ENCODE results near the gene MARK1. TPM values are rescaled to one million over a fixed set of nuclear protein-coding genes. Genes with fewer than 3 reads are reported as not detected.

Gene MARK1
- total RNA-seq, result 7.6 TPM

DNA sequence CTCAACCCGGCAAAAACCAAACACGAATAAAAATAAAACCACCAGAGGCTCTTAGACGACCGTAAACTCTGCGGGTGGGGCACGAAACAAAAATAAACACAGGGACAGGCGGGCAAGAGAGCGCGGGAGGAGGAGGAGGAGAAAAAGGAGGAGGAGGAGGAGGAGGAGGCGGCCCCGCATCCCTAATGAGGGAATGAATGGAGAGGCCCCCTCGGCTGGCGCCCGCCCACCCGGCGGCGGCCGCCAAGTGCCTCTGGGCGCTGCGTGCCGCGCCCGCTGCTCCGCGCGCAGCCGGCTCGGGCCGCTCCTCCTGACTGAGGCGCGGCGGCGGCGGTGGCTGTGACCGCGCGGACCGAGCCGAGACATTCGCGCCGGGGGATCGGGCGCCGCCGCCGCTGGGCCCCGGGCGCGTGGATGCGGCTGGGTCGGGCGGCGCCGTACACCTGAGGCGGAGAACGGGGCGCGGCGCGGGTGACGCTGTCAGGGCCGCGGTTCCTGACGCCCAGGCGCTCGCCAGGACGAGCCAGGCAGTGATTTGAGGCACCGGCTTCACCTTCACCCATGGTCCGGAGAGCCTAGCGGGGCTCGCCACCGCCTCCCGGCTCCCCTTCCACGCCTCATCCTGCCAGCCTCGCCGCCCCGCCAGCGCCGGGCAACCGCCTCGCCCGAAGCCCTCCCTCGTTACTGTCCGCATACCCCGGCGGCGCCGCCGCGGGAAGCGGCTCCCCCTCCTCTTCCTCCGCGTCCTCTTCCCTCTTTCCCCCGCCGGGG lies at the start of gene MARK1:
MARK1 (plus strand) TSS at position 229 of the 771 bp plus-strand sequence. CDS start 687 bp downstream, outside the sequence.
- DNase-seq, result peak; percentile 73

DNA sequence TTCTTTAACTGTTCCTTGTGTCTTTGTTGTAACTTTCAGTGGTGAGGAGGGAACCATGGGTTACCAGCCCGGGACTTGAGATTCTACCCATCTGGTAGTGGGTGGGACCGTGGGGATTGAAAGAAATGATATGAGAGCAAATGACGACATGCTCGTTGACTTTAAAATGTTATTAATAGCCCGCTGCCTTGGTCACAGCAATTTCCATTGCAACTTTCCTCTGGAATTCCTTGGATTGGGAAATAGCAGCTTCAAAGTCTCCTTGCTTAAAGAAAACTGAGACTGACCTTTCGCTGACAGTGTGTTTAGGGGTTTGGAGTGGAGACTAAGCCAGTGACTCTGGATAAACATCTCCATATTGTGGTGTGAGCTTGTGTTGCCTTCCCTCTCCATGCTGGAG lies 44.2 kb upstream of the MARK1 start:
- DNase-seq, result peak; percentile 90

DNA sequence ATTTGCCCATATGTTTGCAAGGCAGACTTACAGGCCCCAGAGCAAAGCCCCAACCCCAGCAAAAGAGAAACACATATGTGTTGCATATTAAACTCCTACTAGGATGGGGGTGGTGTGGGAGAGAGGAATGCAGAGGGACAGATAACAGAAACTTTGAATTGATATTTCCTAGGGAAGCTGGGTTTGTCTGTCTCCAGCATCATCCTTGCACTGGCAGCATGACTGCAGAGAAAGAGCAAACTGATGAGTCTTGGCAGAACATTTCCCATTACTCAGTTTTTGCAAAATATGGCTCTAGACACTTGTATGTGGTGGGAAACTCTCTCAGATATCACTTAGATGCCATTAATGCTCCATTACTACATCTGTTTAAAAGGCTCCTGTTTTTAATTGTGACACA lies 43.8 kb upstream of the MARK1 start:
- peak; percentile 82 for DNase-seq

- no peak for DNase-seq
Observed at GRCh38 chr1:220485131-220485530, 42.8 kb upstream of the MARK1 start.

DNA sequence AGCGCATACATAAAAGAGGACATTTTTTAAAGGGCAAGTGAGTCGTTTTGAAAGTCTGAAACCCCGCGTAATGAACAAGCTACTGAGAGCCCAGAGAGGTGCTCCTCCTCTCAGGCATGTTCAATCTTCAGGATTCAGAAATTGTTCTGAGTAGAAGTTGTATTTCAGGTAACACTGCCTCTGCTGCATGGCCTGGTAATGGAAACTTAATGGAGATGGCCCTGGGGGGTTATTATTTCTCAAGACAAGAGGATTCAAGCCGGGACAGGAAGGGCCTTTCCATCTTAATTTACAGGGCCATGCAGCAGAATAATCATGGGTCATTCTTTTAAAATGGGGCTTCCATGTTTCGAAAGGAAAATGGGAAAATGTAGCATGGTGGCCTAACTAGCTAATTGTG lies 42.1 kb upstream of the MARK1 start:
- DNase-seq, result no peak

DNA sequence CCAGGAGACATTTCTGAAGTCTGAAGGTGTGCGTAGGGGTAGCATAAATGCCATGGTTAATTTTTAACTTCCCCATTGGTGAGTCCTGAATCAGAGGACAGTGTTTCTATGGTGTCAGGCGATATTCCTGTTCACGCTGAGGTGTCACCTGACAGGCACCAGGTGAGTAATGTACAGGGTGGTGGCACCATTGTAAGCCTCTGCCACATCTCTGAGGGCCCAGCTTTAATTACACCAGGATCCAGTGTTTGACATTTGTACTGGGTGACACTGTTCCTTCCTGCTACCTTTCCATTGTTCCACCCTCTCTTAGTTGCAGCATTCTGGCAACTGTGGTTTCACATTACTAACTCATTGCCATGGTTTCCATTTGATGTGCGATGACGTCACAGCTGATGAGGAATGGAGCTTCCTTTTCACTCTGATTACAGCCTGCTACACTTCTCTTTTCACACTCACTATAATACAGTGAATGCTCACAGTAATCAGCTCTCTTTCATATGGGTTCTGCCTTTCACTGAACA lies 40.6 kb upstream of the MARK1 start:
- DNase-seq, result peak; percentile 4

GRCh38 chr1:220491891-220492290 lies 36.0 kb upstream of the MARK1 start:
- DNase-seq, result no peak

DNA sequence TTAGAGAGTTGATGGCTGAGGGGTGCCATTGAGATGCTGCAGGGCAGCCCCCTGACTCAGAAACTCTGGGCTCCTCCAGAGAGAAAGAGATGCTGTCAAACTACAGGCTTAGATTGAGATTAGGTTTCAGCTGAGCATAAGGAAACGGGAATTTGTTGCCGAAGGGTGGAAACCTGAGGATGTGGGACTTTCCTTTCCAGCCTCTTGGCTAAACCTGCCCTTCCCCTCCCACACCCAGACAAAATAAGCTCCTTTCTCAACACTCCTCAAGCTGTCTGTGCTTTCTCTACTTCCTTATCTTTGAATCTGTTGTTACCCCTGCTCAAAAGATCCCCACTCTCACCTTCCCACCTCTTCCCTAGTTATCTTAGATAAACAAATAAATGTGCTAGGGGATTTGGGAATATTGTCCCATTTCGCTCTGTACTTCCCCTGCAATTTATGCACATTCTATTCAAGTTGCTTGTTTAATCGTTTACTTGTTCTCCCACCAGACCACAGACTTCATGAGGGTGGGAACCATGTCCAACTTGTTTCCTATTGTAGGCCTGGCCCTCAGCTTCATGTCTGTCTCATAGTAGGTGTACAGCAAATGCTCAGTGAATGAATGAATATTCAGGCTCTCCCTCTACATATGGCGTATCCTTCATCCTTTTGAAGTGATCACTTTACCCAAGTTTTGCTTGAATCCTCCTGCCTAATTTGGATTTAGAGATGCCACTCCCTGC lies 30.6 kb upstream of the MARK1 start:
- no peak for DNase-seq

- DNase-seq, result no peak
Observed at GRCh38 chr1:220498188-220498587, 29.7 kb upstream of the MARK1 start.

DNA sequence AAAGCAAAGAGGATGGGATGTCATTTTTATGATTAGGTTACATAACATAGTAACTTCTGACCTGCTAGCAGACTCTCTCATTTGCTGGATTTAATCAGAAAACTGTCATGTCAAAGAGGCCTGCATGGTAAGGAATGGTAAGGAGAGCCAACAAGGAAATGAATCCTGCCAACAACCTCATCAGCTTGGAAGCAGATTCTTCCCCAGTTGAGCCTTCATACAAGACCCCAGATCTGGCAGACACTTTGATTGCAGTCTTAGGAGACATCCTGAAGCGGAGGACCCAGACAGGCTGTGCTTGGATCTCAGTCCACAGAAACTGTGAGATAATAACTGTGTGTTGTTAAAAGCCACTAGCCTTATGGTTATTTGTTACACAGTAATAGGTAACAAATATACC lies 27.6 kb upstream of the MARK1 start:
- peak; percentile 30 for DNase-seq

- no peak for DNase-seq
Observed at GRCh38 chr1:220504329-220504728, 23.6 kb upstream of the MARK1 start.

DNA sequence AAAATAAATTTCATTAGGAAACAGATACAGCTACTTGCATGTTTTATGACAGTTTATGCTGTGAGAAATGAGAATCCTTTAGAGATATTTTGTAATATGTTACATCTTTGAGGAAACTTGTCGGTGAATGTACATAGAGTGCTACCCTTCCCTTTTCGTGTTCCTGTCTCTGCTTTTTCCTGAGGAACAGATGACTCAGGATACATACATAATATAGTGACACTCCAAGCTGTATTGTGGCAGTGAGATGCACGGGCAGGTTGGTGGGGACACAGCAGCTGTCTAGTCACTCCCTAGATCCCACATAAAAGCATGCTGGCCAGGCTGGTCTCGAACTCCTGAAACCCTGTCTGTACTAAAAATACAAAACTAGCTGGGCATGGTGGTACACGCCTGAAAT lies 20.9 kb upstream of the MARK1 start:
- DNase-seq, result no peak

GRCh38 chr1:220511179-220511578 lies 16.8 kb upstream of the MARK1 start:
- DNase-seq, result no peak

GRCh38 chr1:220511785-220512184 lies 16.2 kb upstream of the MARK1 start:
- no peak for DNase-seq

DNA sequence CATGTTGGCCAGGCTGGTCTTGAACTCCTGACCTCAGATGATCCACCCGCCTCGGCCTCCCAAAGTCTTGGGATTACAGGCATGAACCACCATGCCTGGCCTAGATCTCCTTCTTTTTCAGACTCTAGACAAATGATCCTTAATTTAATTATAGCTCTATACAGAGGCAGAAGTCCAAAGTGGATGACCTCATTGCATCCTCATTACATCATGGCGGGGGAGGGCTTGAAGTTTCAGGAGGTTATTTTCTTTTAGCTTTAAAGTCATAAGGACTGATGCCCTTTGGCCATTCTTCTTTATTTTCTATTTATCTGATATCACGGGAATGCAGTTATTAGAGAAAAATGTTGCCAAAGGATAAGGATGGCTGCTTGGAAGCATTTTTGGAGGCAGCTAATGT lies 14.1 kb upstream of the MARK1 start:
- DNase-seq, result no peak

- no peak for DNase-seq
Observed at GRCh38 chr1:220514256-220514655, 13.7 kb upstream of the MARK1 start.

DNA sequence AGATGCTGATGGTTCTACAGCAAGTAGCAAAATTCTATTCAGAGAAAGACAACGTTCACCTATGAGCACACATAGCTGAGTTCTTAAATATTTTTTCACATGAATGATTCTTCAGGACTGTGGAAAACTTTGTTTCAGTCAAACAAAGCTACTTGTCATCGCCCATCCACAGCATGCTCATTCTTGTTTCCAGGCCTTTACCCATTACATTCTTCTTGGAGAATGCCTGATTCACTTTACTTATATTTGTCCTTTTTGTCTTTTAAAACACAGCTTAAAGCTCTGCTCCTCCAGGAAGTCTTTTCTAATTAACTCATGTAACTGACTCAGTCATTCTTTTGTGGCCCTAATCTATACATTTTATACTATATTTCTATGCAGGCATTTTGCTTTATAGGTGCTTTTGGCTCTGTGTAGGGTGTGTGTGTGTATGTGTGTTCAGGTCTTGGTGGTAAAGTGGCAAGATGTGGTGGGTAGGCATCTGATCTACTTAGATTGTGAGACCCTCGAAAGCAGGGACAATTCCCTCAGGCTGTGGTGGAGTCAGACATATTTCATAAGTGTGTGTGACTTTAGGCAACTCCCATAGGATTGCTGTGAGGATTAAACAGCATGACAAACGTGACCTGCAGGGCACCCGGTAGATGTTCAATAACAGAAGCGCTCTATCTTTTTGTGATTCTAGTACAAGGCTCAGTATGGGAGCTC lies 11.8 kb upstream of the MARK1 start:
- no peak for DNase-seq

GRCh38 chr1:220516722-220517042 lies 11.3 kb upstream of the MARK1 start:
- no peak for DNase-seq

DNA sequence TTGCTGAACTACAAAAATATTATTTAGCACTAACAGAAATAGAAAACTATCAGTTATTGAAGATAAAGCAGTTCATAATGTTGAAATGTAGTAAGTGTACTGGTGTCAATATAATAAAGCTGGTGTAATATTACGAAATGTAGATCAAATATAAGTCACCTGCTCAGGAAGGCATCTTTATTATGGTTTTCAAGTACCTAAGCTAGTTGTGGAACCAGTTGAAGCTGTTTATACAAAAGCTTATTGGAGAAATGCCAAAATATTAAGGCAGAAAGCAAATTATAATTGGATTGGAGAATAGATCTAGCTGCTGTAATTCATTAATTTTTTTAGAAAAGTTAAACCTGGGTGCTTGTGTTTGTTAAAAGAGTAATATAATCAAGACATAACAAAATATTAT lies 6.2 kb upstream of the MARK1 start:
- DNase-seq, result no peak

DNA sequence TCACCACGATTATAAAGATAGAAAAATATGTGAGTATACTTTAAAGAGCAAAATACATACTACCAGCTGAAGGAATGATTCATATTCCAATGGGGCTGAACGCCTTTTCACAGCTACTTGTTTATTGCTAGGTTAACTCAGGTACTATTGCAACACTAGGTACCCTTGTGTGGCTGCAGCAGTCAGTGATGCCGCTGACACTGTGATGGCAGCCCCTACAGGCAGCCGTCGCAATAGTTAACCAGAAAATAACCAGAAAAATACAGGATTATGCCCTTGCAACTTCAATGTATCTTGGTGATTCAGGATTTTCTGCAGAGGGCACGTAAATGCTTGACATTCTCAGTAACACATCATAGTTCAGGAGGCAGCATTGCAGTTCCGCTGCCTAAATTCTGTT lies 1.6 kb upstream of the MARK1 start:
- no peak for DNase-seq

DNA sequence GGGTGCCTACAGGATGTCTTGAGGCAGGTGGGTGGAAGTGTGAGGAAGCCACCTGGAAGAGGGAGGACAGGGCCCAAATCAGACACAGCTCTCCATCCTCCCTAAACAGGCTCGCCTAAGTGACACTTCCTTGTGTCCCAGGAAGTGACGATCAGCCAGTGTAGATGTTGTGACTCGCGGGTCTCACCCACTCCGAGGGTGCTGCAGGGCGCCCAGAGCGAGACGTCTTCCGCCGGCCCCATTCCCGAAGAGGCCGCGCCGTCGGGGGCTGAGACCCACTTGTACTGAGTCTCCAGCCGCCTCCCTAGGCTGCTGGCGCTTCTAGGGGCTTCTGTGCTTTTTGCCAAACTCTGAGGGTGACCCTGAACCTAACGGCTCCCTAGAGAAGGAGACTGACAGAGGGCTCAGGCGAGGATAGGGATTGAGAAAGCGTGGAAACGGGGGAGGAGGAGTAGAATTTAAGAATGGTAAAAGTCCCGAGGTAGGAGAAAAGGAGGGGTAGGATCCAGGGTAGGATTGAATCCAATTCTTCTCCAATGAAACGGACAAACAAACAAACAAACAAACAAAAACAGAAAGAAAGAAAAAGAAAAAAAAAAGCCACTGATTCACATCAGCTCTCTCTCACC lies 543 bp upstream of the MARK1 start:
- peak; percentile 55 for DNase-seq

DNA sequence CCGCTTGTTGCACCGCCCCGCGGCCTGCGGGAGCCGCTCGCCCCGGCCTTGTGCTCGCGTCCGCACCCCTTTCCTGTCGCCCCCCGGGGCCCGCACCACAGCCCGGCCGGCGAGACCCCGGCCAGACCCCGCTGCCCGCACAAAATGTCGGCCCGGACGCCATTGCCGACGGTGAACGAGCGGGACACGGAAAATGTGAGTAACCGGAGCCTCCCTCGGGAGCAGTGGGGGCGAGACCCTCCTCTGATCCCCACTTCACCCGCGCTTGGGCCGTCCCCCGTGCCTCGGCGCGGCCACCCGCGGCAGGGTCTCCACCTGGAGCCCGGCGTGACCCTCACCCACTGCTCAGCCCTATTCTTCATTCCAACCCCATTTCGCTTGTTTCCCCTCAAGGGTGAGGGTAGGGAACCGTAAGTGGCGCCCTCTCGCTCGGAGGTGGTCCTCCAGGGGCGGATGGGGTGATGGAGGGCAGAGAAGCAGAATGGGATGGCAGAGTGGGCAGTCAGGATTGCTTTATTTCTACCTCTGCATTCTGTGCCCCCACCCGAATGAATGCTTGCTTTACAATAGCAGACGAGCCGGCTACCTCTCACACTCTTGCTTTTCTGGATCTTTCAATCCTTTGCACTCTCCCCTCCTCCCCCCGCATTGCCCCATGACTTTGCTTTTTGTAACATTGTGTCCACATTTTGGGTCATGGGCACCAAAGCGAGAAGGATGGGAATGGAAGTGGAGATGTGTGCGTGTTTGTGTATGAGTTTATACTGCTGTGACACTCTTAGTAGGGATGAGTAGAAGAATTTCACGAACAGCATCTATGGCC lies 954 bp downstream of the MARK1 start:
- DNase-seq, result peak; percentile 61

All from skin of body (tissue), 2 donors.